ENCODE measurements around the gene OPA3. TPM values are rescaled to one million over a fixed set of nuclear protein-coding genes. Genes with fewer than 3 reads are reported as not detected.
A peak's percentile ranks its signal among the peaks of the same experiment; 100 is the strongest.

OPA3 gene
- total RNA-seq, 1 experiment from 2014 or later, result 17.1 TPM

GRCh38 chr19:45506246-45506988, 78.2 kb downstream of the OPA3 start:
- H3K4me3 Mint-ChIP-seq (ENCODE audit: low read depth, unreplicated experiment), result peak overlapping the region; percentile 84
- H3K27me3 Mint-ChIP-seq (ENCODE audit: unreplicated experiment), result no peaks in the 10 kb centered on the region
- peaks cover 71% of the 10 kb centered on the region for H3K36me3 Mint-ChIP-seq (ENCODE audit: insufficient read depth, unreplicated experiment)
- H3K27ac Mint-ChIP-seq (ENCODE audit: unreplicated experiment), result peak overlapping the region; percentile 98
- intact Hi-C loops (cut with micrococcal nuclease; ENCODE audit: unreplicated experiment), result loop anchor here (5.0 kb wide), 1 partner anchor 136 kb away; no protein-coding TSS in a partner anchor
- no TSS peak for BruUV-seq (replicated peaks)
- peak; percentile 99 for DNase-seq
- H3K9me3 Mint-ChIP-seq (ENCODE audit: low read depth, unreplicated experiment), result no peaks in the 10 kb centered on the region
- CTCF ChIA-PET, result interaction anchor here (0.6 to 1.1 kb wide), 4 partner anchors 28 to 474 kb away, joined by 3 to 4 read pairs (median 3); no protein-coding TSS in a partner anchor
- peaks cover 33% of the 10 kb centered on the region for H3K4me1 Mint-ChIP-seq (ENCODE audit: low read depth, unreplicated experiment)
- TF ChIP-seq CTCF (IDR thresholded peaks at IDR 0.05; ENCODE audit: unreplicated experiment), result no peak

GRCh38 chr19:45505996-45506245, 78.7 kb downstream of the OPA3 start:
- TF ChIP-seq CTCF (IDR thresholded peaks at IDR 0.05; ENCODE audit: unreplicated experiment), result no peak
- BruUV-seq (replicated peaks), result TSS peak; percentile 69
- H3K4me1 Mint-ChIP-seq (ENCODE audit: low read depth, unreplicated experiment), result peaks cover 28% of the 10 kb centered on the region
- intact Hi-C loops (cut with micrococcal nuclease; ENCODE audit: unreplicated experiment), result loop anchor here (5.0 kb wide), 1 partner anchor 136 kb away; no protein-coding TSS in a partner anchor
- peak overlapping the region; percentile 98 for H3K27ac Mint-ChIP-seq (ENCODE audit: unreplicated experiment)
- CTCF ChIA-PET, result interaction anchor here (0.6 to 1.1 kb wide), 5 partner anchors 27 to 474 kb away, joined by 3 to 9 read pairs (median 3); no protein-coding TSS in a partner anchor
- H3K9me3 Mint-ChIP-seq (ENCODE audit: low read depth, unreplicated experiment), result no peaks in the 10 kb centered on the region
- DNase-seq, result no peak
- peaks cover 68% of the 10 kb centered on the region for H3K36me3 Mint-ChIP-seq (ENCODE audit: insufficient read depth, unreplicated experiment)
- no peaks in the 10 kb centered on the region for H3K27me3 Mint-ChIP-seq (ENCODE audit: unreplicated experiment)
- peak overlapping the region; percentile 84 for H3K4me3 Mint-ChIP-seq (ENCODE audit: low read depth, unreplicated experiment)

DNA sequence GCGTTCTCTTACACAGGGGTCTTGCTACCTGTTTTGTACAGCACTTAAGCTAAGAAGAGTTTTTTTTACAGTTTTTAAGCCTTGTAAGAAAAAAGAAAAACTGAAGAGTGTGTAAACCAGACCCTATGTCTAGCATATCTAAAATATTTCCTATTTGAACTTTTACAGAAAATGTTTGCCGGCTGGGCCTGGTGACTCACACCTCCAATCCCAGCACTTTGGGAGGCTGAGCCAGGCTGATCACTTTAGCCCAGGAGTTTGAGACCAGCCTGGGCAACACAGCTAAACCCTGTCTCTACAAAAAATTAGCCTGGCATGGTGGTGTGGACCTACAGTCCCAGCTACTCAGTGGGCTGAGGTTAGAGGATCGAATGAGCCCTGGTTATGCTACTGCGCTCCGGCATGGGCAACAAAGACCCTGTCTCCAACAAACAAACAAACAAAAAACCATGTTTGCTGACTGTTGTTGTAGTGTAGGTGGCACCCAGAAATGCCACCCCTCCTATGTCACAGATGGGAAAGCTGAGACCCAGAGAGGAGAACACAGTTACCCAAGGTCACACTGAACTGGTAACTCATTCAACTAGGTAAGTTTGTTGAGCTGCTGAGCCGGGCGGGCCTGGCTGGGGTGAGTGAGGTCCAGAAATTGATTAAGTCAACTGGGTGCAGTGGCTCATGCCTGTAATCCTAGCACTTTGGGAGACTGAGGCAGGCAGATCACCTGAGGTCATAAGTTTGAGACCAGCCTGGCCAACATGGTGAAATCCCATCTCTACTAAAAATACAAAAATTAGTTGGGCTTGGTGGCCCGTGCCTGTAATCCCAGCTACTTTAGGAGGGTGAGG, 79.2 kb downstream of the OPA3 start:
- intact Hi-C loops (cut with micrococcal nuclease; ENCODE audit: unreplicated experiment), result loop anchor here (5.0 kb wide), 1 partner anchor 137 kb away; no protein-coding TSS in a partner anchor
- no peaks in the 10 kb centered on the region for H3K27me3 Mint-ChIP-seq (ENCODE audit: unreplicated experiment)
- peaks cover 23% of the 10 kb centered on the region for H3K4me1 Mint-ChIP-seq (ENCODE audit: low read depth, unreplicated experiment)
- peak overlapping the region; percentile 98 for H3K27ac Mint-ChIP-seq (ENCODE audit: unreplicated experiment)
- no peak for DNase-seq
- H3K4me3 Mint-ChIP-seq (ENCODE audit: low read depth, unreplicated experiment), result peak overlapping the region; percentile 84
- no peak for TF ChIP-seq CTCF (IDR thresholded peaks at IDR 0.05; ENCODE audit: unreplicated experiment)
- no peaks in the 10 kb centered on the region for H3K9me3 Mint-ChIP-seq (ENCODE audit: low read depth, unreplicated experiment)
- peaks cover 63% of the 10 kb centered on the region for H3K36me3 Mint-ChIP-seq (ENCODE audit: insufficient read depth, unreplicated experiment)
- CTCF ChIA-PET, result interaction anchor here (0.6 to 1.6 kb wide), 7 partner anchors 20 to 475 kb away, joined by 3 to 9 read pairs (median 4); no protein-coding TSS in a partner anchor
- no TSS peak for BruUV-seq (replicated peaks)

DNA sequence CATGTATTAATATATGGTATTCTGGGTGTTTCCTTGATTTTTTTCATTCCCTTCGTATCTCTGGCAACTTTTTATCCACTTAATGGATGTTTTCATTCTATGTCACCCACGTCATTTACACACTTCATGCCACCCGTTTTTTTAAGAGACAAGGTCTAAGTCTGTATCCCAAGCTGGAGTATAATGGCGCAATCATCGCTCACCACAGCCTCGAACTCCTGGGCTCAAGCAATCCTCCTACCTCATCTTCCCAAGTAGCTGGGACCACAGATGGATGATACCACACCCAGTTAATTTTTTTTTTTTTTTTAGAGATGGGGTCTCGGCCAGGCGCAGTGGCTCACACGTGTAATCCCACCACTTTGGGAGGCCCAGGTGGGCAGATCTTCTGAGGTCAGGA, 80.7 kb downstream of the OPA3 start:
- no peaks in the 10 kb centered on the region for H3K9me3 Mint-ChIP-seq (ENCODE audit: low read depth, unreplicated experiment)
- intact Hi-C loops (cut with micrococcal nuclease; ENCODE audit: unreplicated experiment), result no loop called here
- BruUV-seq (replicated peaks), result no TSS peak
- no peak for DNase-seq
- no peak overlapping the region for H3K4me3 Mint-ChIP-seq (ENCODE audit: low read depth, unreplicated experiment)
- peaks cover 48% of the 10 kb centered on the region for H3K36me3 Mint-ChIP-seq (ENCODE audit: insufficient read depth, unreplicated experiment)
- peaks cover 21% of the 10 kb centered on the region for H3K4me1 Mint-ChIP-seq (ENCODE audit: low read depth, unreplicated experiment)
- no peak overlapping the region for H3K27ac Mint-ChIP-seq (ENCODE audit: unreplicated experiment)
- CTCF ChIA-PET, result interaction anchor here (0.7 to 1.6 kb wide), 2 partner anchors 18 to 138 kb away, joined by 3 to 4 read pairs; no protein-coding TSS in a partner anchor
- no peak for TF ChIP-seq CTCF (IDR thresholded peaks at IDR 0.05; ENCODE audit: unreplicated experiment)
- H3K27me3 Mint-ChIP-seq (ENCODE audit: unreplicated experiment), result no peaks in the 10 kb centered on the region
